OCI-LY3 (cell line): ENCODE measurements around the gene PASK.

Experiments
- CTCF ChIP-seq: fragments of 200-600, 300-600 bp; sonication (generic); IDR thresholded peaks from 2 replicates; pipeline ENCODE4 v1.5.1; 2014; ENCODE audit warnings: antibody characterized with exemption, low read length, low read depth
- EZH2phosphoT487 ChIP-seq: fragments of 200-600 bp; shearing (Covaris generic); IDR thresholded peaks from 2 replicates; pipeline ENCODE4 v1.6.1; 2018; ENCODE audit warnings: antibody characterized with exemption, mixed run types, low read depth

DNA sequence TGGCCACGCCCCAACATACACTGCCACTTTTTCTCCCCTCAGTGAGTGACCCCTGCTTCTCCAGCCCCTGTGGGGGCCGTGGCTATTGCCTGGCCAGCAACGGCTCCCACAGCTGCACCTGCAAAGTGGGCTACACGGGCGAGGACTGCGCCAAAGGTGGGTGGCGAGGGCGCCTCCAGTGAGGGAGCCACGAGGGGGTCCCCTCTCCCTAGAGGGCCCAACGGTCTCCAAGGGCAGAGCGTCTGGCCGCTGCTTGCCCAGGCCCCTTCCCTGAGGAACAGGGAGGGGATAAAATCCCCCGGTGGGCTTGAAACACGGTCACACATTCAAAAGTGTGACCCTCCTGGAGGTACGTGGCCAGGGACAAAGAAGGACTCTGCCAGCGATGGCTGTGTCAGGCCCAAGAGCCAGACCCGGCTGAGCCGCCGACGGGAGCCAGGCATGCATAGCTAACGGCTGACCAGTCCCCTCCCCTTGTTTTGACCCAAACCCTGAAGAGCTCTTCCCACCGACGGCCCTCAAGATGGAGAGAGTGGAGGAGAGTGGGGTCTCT, 84.4 kb downstream of the PASK start:
- TF ChIP-seq CTCF (no peak), EZH2phosphoT487 (no peak)
